Heart left ventricle (tissue), 16 donors: ENCODE results near the gene TAGLN2. TPM values are rescaled to one million over a fixed set of nuclear protein-coding genes. Genes with fewer than 3 reads are reported as not detected.

ENCODE experiments used
- ATAC-seq, 4 donors: fragments of 200-7000 bp; cut with Tn5 transposase; one replicate each; pipeline ENCODE4 v1.9.1; 2020 to 2022; ENCODE audit warnings: moderate library complexity in 4 of 4, mild to moderate bottlenecking in 3 of 4, moderate number of reproducible peaks in 1 of 4
- DNase-seq, 5 donors: peaks; one replicate each; pipeline ENCODE4 v3.0.0-alpha.2; 2020
- H3K27ac ChIP-seq, 12 donors: fragments of 200-600 bp; sonication (generic) in 4 of 12; one replicate each; pipeline versions ENCODE4 v1.5.0 to v1.8.0; 2016 to 2022; ENCODE audit warnings: mild to moderate bottlenecking in 2 of 12
- H3K27me3 ChIP-seq, 9 donors: fragments of 200-600 bp; sonication (generic) in 2 of 9; one replicate each; pipeline versions ENCODE4 v1.5.1 to v1.8.0; 2016 to 2022; ENCODE audit warnings: mild to moderate bottlenecking in 3 of 9
- H3K36me3 ChIP-seq, 9 donors: fragments of 200-600 bp; sonication (generic) in 2 of 9; one replicate each; pipeline versions ENCODE4 v1.5.0 to v1.8.0; 2018 to 2022; ENCODE audit warnings: mild to moderate bottlenecking in 2 of 9
- H3K4me1 ChIP-seq, 12 donors: fragments of 200-600 bp; sonication (generic) in 4 of 12; one replicate each; pipeline versions ENCODE4 v1.5.0 to v1.8.0; 2016 to 2022; ENCODE audit warnings: mild to moderate bottlenecking in 3 of 12
- H3K4me3 ChIP-seq, 12 donors: fragments of 200-600 bp; sonication (generic) in 4 of 12; one replicate each; pipeline versions ENCODE4 v1.5.0 to v1.8.0; 2017 to 2022; ENCODE audit warnings: mild to moderate bottlenecking in 9 of 12, moderate library complexity in 4 of 12
- H3K9me3 ChIP-seq, 12 donors: fragments of 200-600 bp; sonication (generic) in 4 of 12; one replicate each; pipeline versions ENCODE4 v1.5.0 to v1.8.0; 2016 to 2022; ENCODE audit warnings: mild to moderate bottlenecking in 1 of 12
- POLR2A ChIP-seq, 2 donors: fragments of 450-650 bp; IDR thresholded peaks; one replicate each; pipeline ENCODE4 v1.6.1; 2017; ENCODE audit warnings: antibody characterized with exemption in 2 of 2, mild to moderate bottlenecking in 2 of 2, moderate library complexity in 2 of 2
- WGBS, 4 donors: extraction: QIAGEN DNeasy Blood & Tissue Kit in 2 of 4; methylation state at CpG; one replicate each; pipeline versions ENCODE4 v1.1.5 to v1.1.7; 2013 to 2018; 5-methylcytosine and 5-hydroxymethylcytosine counted together
- intact Hi-C, 10 donors: fragments of 100-400 bp; cut with DNase I; formaldehyde crosslinking; loops; one replicate each; pipeline versions ENCODE4 v1.11.1 to v1.14.2; 2022
- polyA plus RNA-seq, 2 donors: library from polyadenylated mRNA; stranded (reverse); fragments of 200-250 nt; gene quantifications; one replicate each; pipeline ENCODE4 v1.2.3, GENCODE V29; 2013
- total RNA-seq, 9 donors: library from RNA; depleted of rRNA in 2 of 9; stranded (reverse); fragments of >200 nt in 2 of 9; fragmentation: NEBNext Ultra II Directional in 3 of 9; extraction: Animal tissue kit (Norgen Biotek cat#: 25700) in 3 of 9; gene quantifications; one replicate each; pipeline versions ENCODE4 v1.1.0 to v1.2.4, GENCODE V29; 2016 to 2023
- TF ChIP-seq, protein P1 (sequence below), 12 donors: fragments of 200-600 bp; sonication (generic) in 4 of 12; IDR thresholded peaks; one replicate each; pipeline versions ENCODE4 v1.5.0 to v1.8.0; 2018 to 2022; ENCODE audit warnings: antibody characterized with exemption in 12 of 12, mild to moderate bottlenecking in 5 of 12
- donor health status: ischemic (EF 13 %, LVEDD 7.1; RV severe dilation, severe dysfunction).
- donor health status: healthy with polysubstance abuse.
- donor health status: DM: no; HTN: yes; CAD: no.
- donor health status: DM: no; HTN: no; CAD: no.
- donor health status: ischemic (EF 25% LVEDD 6.9; RV normal size, moderate dysfunction).
- donor health status: ischemic (EF 25% LVEDD 5.7; RV mildly dilated, moderate dysfunction).
- donor health status: healthy.
- donor health status: DM: yes; HTN: yes; CAD: no.
- donor health status: ischemic (EF 35%, LVEDD 5.7; RV mildly dilated, moderate dysfunction).
- donor health status: nonischemic (EF 11% LVEDD 7.7; RV severe dilation, severe dysfunction).
- donor health status: DM: yes; HTN: yes; CAD: no.
- donor health status: PGD.
- donor health status: ischemic (EF 29% LVEDD 5.4; RV normal size, mild dysfunction).
- donor health status: nonischemic (EF 23%, LVEDD 6.1; RV moderate dilation, normal function).

TAGLN2 gene
- total and polyA plus RNA-seq, 11 donors = 84.3 to 246 (median 131) TPM

GRCh38 chr1:159915571-159916241, 9.6 kb downstream of the TAGLN2 start:
- ATAC-seq (peak in 2 of 4 donors; percentile 2 to 22), DNase-seq (no peak)
- Histone ChIP-seq H3K4me3 (no peak overlapping the region), H3K9me3 (no peaks in the 10 kb centered on the region), H3K36me3 (peaks cover 0 to 48% (median 40%) of the 10 kb centered on the region in 9 donors), H3K27me3 (no peaks in the 10 kb centered on the region), H3K4me1 (peaks cover 6 to 75% (median 55%) of the 10 kb centered on the region in 12 donors), H3K27ac (peak overlapping the region in 10 of 12 donors; percentile 3 to 55 (median 21))
- TF ChIP-seq, protein P1, sequence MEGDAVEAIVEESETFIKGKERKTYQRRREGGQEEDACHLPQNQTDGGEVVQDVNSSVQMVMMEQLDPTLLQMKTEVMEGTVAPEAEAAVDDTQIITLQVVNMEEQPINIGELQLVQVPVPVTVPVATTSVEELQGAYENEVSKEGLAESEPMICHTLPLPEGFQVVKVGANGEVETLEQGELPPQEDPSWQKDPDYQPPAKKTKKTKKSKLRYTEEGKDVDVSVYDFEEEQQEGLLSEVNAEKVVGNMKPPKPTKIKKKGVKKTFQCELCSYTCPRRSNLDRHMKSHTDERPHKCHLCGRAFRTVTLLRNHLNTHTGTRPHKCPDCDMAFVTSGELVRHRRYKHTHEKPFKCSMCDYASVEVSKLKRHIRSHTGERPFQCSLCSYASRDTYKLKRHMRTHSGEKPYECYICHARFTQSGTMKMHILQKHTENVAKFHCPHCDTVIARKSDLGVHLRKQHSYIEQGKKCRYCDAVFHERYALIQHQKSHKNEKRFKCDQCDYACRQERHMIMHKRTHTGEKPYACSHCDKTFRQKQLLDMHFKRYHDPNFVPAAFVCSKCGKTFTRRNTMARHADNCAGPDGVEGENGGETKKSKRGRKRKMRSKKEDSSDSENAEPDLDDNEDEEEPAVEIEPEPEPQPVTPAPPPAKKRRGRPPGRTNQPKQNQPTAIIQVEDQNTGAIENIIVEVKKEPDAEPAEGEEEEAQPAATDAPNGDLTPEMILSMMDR (IDR thresholded peaks at IDR 0.05) = no peak
- TF ChIP-seq POLR2A (IDR thresholded peaks at IDR 0.05) = no peak
- intact Hi-C loops = no loop called here
- 36 to 48% (median 43%) methylated on average over 5 of the region's 5 CpGs for WGBS, 4 donors

- no peak overlapping the region for H3K27ac ChIP-seq
- TF ChIP-seq, protein P1 (IDR thresholded peaks at IDR 0.05) = no peak
- no peak for TF ChIP-seq POLR2A (IDR thresholded peaks at IDR 0.05)
- DNase-seq (no peak), ATAC-seq (no peak)
- no peak overlapping the region for H3K4me3 ChIP-seq
- intact Hi-C loops = no loop called here
- H3K4me1 ChIP-seq = peaks cover 0 to 74% (median 52%) of the 10 kb centered on the region in 12 donors
- whole genome bisulfite sequencing, 4 donors = 94 to 95% (median 95%) methylated on average over 10 of the region's 10 CpGs
- no peaks in the 10 kb centered on the region for H3K9me3 ChIP-seq
- peaks cover 0 to 35% (median 27%) of the 10 kb centered on the region in 9 donors for H3K36me3 ChIP-seq
- no peaks in the 10 kb centered on the region for H3K27me3 ChIP-seq
Observed at GRCh38 chr1:159914252-159915018, 10.9 kb downstream of the TAGLN2 start.

GRCh38 chr1:159913451-159914192, 11.7 kb downstream of the TAGLN2 start:
- Histone ChIP-seq H3K27me3 (no peaks in the 10 kb centered on the region), H3K4me3 (no peak overlapping the region), H3K9me3 (no peaks in the 10 kb centered on the region), H3K36me3 (peaks cover 0 to 27% (median 19%) of the 10 kb centered on the region in 9 donors), H3K27ac (peak overlapping the region in 1 of 12 donors; percentile 15), H3K4me1 (peaks cover 0 to 67% (median 45%) of the 10 kb centered on the region in 12 donors)
- TF ChIP-seq, protein P1 (IDR thresholded peaks at IDR 0.05) = no peak
- TF ChIP-seq POLR2A (IDR thresholded peaks at IDR 0.05) = no peak
- intact Hi-C loops = no loop called here
- DNase-seq (no peak), ATAC-seq (no peak)
- 70 to 84% (median 78%) methylated on average over 5 of the region's 5 CpGs for WGBS, 4 donors
